Ramos (cell line): ENCODE data around the gene SCRN1.

Experiments
- in situ Hi-C: fragments of 300-500 bp; cut with MboI; formaldehyde crosslinking; loops from one replicate; pipeline ENCODE4 v1.14.3; 2022; ENCODE audit warnings: low sequenced_read_pairs; ENCODE audit not compliant: unreplicated experiment

SCRN1 gene

DNA sequence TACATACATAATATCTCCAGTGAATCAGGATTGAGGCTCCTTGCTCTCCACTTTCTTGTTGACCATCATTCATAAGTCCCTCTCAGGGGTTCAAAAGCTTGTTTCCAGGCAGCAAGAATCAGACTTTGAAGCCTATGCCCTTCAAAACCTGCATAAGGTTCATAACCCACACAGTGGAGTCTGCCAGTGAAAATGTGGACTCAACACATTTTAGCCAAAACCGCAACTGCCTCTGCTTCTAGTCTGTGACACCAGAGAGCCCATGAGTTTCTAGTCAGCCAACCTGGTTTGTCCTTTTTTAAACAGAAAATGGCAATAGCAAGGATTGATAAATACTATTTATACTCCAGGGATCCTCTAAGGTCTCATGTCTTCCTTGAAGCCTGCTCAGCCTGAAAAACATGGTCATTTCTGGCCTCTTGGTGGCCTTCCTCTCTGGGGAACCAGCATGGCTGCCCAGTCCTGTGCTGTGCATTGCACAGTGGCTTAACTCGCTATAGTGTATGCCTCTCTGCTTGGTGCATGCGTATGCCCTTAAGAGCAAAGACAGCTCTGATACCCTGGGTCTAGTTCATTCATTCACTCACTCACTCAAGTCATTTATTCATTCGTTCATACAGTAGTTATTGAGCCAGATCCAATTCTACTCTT, 115.8 kb downstream of the SCRN1 start:
- in situ Hi-C loops, result loop anchor here (5.0 kb wide), 1 partner anchor 209 kb away; no protein-coding TSS in a partner anchor

DNA sequence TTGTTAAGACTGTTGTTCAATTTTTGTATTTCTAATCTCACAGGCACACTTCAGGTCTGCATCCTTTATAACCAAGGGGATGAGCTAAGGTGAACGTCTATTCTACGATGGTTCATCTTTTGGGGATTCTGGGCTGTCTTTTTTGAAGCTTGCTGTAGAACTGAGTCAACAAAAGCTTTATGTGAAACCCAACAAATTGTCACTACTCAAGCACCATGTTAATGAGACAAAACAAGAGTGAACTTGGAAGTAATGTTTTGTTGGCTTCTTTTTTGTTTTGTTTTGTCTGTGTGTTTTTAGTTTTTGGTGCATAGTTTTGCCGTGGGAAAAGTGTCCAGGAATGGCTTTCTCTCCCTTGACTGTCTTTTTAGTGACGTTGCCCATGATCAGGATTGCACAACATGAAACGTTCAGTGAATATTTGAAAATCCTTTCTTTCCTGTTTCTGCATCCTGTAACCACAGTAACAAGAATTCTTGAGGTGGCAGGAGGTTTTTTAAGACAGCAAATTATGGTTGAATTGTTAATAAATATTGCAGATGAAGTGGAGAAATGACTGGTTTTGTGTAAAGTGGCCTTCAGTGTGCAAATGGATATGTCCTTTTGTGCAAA, 117.7 kb downstream of the SCRN1 start:
- in situ Hi-C loops, result loop anchor here (5.0 kb wide), 1 partner anchor 210 kb away; no protein-coding TSS in a partner anchor
